Hypothalamus (tissue), 51 donors: ENCODE data around the gene P2RY8.
"Not testable (repeated sequence)": the region's sequence is repeated elsewhere in the genome, so short reads cannot be mapped to it uniquely, and the experiment has no call there.

ENCODE experiments used
- DNase-seq, 51 donors: peaks; one replicate each; lab custom pipeline; 2025; lab: John Stamatoyannopoulos, UW

Gene P2RY8

GRCh38 chrX:1545776-1546408 is 8.9 kb upstream of the P2RY8 start:
- no peak for DNase-seq

DNA sequence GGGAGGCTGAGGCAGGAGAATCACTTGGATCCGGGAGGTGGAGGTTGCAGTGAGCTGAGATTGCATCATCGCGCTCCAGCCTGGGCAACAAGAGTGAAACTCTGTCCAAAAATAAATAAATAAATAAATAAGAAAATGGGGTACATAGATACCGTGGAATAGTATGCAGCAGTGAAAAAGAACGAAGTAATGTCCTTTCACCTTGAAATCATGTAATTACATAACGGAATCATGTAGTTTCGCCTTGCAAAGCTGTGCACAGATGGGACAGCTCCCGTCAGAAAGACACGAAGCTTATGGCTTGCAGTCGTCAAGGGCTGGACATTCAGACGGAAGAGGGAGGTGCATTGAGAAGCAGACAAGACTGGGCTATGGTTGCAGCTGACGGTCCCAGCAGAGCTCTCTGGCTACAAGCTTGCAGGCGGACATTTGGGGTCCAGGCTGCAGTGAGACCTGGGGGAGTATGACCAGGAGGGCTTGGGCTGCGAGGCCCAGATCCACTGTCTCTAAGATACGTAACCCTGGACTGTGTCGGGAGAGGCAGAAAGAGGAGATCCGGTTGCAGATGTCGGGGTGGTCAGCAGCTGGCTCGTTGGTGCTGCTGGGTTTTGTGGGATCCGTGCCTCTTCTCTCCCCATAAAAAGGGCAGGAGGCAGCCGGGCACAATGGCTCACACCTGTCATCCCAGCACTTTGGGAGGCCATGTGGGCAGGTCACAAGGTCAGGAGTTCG is 6.2 kb upstream of the P2RY8 start:
- DNase-seq, result no peak

GRCh38 chrX:1539146-1539545 is 2.2 kb upstream of the P2RY8 start:
- DNase-seq, result not testable (repeated sequence)

DNA sequence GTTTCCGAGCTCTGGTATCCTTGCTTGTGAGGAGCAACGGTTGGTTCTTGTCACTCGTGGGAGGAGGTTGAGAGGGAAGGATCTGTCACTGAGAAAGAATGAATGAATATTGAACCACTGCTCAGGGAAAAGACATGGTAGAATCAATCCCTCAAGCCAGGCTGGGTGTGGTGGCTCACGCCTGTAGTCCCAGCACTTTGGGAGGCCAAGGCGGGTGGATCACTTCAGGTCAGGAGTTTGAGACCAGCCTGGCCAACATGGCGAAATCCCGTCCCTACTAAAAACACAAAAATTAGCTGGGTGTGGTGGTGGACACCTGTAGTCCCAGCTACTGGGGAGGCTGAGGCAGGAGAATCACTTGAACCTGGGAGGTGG is 718 bp upstream of the P2RY8 start:
- DNase-seq, result not testable (repeated sequence)

- no peak for DNase-seq
These were observed 314 bp downstream of the P2RY8 start for GRCh38 chrX:1536712-1537030.

GRCh38 chrX:1535241-1536041 is 1.5 kb downstream of the P2RY8 start:
- peak in 2 of 51 donors; percentile 0 to 4 for DNase-seq

- no peak for DNase-seq
These were observed 2.5 kb downstream of the P2RY8 start for GRCh38 chrX:1534301-1535168.

- DNase-seq, result no peak
These were observed 3.9 kb downstream of the P2RY8 start for GRCh38 chrX:1533058-1533457.

DNA sequence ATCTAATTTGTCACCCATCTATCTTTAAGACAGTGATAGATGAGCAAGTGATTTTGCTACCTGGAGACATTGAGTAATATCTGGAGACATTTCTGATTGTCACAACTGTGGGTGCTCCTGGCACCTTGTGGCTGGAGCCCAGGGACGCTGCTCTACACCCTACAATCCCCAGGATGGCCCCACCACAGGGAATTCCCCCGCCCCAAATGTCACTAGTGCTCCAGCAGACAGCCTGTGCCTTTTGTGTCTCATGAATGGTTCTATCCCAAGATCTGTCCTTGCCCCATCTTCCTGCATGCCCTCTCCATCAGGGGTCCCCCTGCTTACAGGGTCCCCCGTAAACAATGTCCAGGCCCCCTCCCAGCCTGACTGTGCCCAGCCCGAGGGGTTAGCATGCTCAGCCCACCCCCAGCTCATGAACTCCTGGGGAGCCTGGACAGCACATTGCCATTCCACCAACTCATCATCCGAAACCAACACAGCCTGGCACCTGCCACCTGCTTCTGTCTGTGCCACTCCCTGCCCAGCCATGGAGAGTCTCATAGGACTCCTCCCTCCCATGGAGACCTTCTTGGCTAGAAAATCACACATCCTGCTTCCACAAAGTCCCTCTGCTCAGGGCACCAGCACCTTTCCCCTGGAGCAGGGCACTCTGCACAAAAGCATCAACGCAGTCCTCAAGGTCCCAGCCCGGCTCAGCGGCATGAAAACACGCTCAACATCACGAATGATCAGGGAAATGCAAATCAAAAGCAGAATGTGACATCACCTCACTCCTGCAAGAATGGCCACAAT is 5.7 kb downstream of the P2RY8 start:
- no peak for DNase-seq

- no peak for DNase-seq
These were observed 7.2 kb downstream of the P2RY8 start for GRCh38 chrX:1529756-1530155.

- no peak for DNase-seq
These were observed 7.7 kb downstream of the P2RY8 start for GRCh38 chrX:1529328-1529727.

GRCh38 chrX:1528884-1529203 is 8.1 kb downstream of the P2RY8 start:
- DNase-seq, result no peak

DNA sequence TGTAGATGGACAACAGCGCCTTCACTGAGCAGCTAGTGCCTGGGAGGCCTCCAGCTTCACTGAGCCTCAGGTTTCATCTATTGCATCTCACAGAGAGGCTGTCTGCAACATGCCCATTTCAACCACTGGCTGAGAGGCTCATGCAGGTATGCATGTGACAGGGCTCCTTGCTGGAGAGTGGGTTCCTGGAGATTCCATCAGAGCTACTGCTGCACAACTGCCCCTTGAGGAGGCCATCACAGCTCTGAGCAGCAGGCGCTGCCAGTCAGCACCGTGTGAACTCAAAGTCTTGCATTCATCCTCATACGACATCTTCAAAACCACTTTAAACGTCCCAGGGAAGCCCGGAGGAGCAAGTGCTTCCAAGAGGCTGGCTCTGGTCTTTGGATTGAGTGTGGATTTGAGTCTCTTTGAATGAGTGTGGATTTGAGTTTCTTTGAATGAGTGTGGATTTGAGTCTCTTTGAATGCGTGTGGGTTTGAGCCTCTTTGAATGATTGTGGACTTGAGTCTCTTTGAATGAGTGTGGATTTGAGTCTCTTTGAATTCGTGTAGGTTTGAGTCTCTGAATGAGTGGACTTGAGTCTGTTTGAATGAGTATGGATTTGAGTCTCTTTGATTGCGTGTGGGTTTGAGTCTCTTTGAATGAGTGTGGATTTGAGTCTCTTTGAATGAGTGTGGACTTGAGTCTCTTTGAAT is 8.7 kb downstream of the P2RY8 start:
- no peak for DNase-seq

DNA sequence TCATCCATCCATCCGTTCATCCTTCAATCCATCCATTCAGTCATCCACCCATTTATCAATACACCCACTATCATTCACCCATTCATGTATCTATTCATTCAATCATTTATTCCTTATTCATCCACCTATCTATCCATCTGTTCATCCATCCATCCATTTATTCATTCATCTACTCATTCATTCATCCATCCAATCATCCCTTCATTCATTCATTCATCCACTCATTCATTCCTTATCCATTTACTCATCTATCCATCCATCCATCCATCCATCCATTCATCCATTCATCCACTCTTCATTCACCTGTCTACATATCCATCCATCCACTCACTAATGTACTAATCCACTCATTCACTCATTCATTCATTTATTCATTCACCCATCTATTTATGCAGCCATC is 9.5 kb downstream of the P2RY8 start:
- no peak for DNase-seq

- DNase-seq, result no peak
These were observed 10.4 kb downstream of the P2RY8 start for GRCh38 chrX:1526565-1526964.

- no peak for DNase-seq
These were observed 11.2 kb downstream of the P2RY8 start for GRCh38 chrX:1525583-1526355.

- DNase-seq, result no peak
These were observed 12.0 kb downstream of the P2RY8 start for GRCh38 chrX:1524874-1525582.

GRCh38 chrX:1522905-1523304 is 14.1 kb downstream of the P2RY8 start:
- not testable (repeated sequence) for DNase-seq
